Natural killer cell (primary cell): ENCODE results near the gene HMGA1. TPM values are rescaled to one million over a fixed set of nuclear protein-coding genes. Genes with fewer than 3 reads are reported as not detected.

Experiments used
- ATAC-seq, 3 donors: fragments of 150-1000 bp in 2 of 3; fragments of 200-7000 bp in 1 of 3; cut with Tn5 transposase; 1 replicate in 1 of 3; 2 replicates in 2 of 3; pipeline ENCODE4 v1.10.0; 2021; ENCODE audit warnings: mild to moderate bottlenecking in 2 of 3, moderate library complexity in 2 of 3
- DNase-seq, 2 donors: peaks; one replicate each; pipeline versions ENCODE4 v3.0.0 to v3.0.0-alpha.2; 2013 to 2021; ENCODE audit warnings: mixed read lengths in 1 of 2
- H3K27ac ChIP-seq: one replicate; pipeline ENCODE4 v1.5.1; 2013; ENCODE audit warnings: mild to moderate bottlenecking, low read length
- H3K27me3 ChIP-seq: one replicate; pipeline ENCODE4 v1.6.1; 2013; ENCODE audit warnings: low read length; ENCODE audit not compliant: control insufficient read depth, insufficient read depth
- H3K36me3 ChIP-seq: one replicate; pipeline ENCODE4 v1.6.1; 2013; ENCODE audit warnings: low read length; ENCODE audit not compliant: control insufficient read depth, insufficient read depth
- H3K4me1 ChIP-seq: one replicate; pipeline ENCODE4 v1.6.1; 2013; ENCODE audit warnings: low read length; ENCODE audit not compliant: control insufficient read depth, insufficient read depth
- H3K4me3 ChIP-seq: one replicate; pipeline ENCODE4 v1.5.1; 2013; ENCODE audit warnings: low read length
- H3K9me3 ChIP-seq: one replicate; pipeline ENCODE4 v1.6.1; 2013; ENCODE audit warnings: low read length; ENCODE audit not compliant: control insufficient read depth, insufficient read depth
- H3K27ac Mint-ChIP-seq, 2 donors: one replicate each; pipeline ENCODE4 v1.8.0; 2022; ENCODE audit warnings: mild to moderate bottlenecking in 2 of 2, mixed read lengths in 2 of 2, moderate library complexity in 1 of 2
- H3K27me3 Mint-ChIP-seq, 2 donors: one replicate each; pipeline ENCODE4 v1.8.0; 2022; ENCODE audit warnings: low read depth in 2 of 2, mixed read lengths in 2 of 2
- H3K36me3 Mint-ChIP-seq: one replicate; pipeline ENCODE4 v1.8.0; 2022; ENCODE audit warnings: mixed read lengths
- H3K4me1 Mint-ChIP-seq, 2 donors: one replicate each; pipeline ENCODE4 v1.8.0; 2022; ENCODE audit warnings: mixed read lengths in 2 of 2
- H3K4me3 Mint-ChIP-seq: one replicate; pipeline ENCODE4 v1.8.0; 2022; ENCODE audit warnings: mild to moderate bottlenecking, moderate library complexity, mixed read lengths
- H3K9me3 Mint-ChIP-seq, 2 donors: one replicate each; pipeline ENCODE4 v1.8.0; 2022; ENCODE audit warnings: mixed read lengths in 2 of 2
- CTCF ChIP-seq: fragments of 200-600 bp; IDR thresholded peaks from one replicate; pipeline ENCODE4 v1.8.0; 2022; ENCODE audit warnings: antibody characterized with exemption
- WGBS: methylation state at CpG from one replicate; pipeline ENCODE4 v1.1.7; 2013; ENCODE audit warnings: missing lambda C conversion rate; ENCODE audit not compliant: insufficient coverage; 5-methylcytosine and 5-hydroxymethylcytosine counted together
- intact Hi-C: fragments of 100-400 bp; cut with micrococcal nuclease; formaldehyde crosslinking; loops from one replicate; pipeline ENCODE4 v1.14.2; 2022
- total RNA-seq, 4 donors: library from RNA; stranded (reverse); fragments of 120-200 nt in 1 of 4; gene quantifications; one replicate each; pipeline versions ENCODE4 v1.2.3 to v1.2.4, GENCODE V29; 2013 to 2022

HMGA1 gene
- total RNA-seq, 3 donors from 2014 or later (not counting 1 experiment from before 2014, with no cell fraction given) = 63.1 to 84.2 (median 77.3) TPM

- H3K27me3 ChIP-seq = no peaks in the 10 kb centered on the region
- no peaks in the 10 kb centered on the region for H3K9me3 ChIP-seq
- intact Hi-C loops = no loop called here
- no peaks in the 10 kb centered on the region for H3K9me3 Mint-ChIP-seq
- no peak for TF ChIP-seq CTCF
- 85% methylated on average over 16 of the region's 16 CpGs for WGBS
- H3K27me3 Mint-ChIP-seq = no peaks in the 10 kb centered on the region
- peak overlapping the region in 1 of 2 donors; percentile 94 for H3K27ac Mint-ChIP-seq
- H3K4me3 Mint-ChIP-seq = no peak overlapping the region
- no peak for DNase-seq
- ATAC-seq = no peak
- peaks cover 6% of the 10 kb centered on the region in 2 donors for H3K4me1 Mint-ChIP-seq
- H3K4me1 ChIP-seq = peaks cover 28% of the 10 kb centered on the region
- no peak overlapping the region for H3K4me3 ChIP-seq
- peak overlapping the region; percentile 35 for H3K27ac ChIP-seq
- no peaks in the 10 kb centered on the region for H3K36me3 Mint-ChIP-seq
- no peaks in the 10 kb centered on the region for H3K36me3 ChIP-seq
These were observed 8.8 kb upstream of the HMGA1 start for GRCh38 chr6:34227761-34228421.

GRCh38 chr6:34229877-34230276 lies 6.8 kb upstream of the HMGA1 start:
- over 99% methylated on average over 8 of the region's 8 CpGs for WGBS
- no peak for DNase-seq
- Histone ChIP-seq H3K4me3 (no peak overlapping the region), H3K4me1 (peaks cover 16% of the 10 kb centered on the region), H3K27me3 (no peaks in the 10 kb centered on the region), H3K9me3 (no peaks in the 10 kb centered on the region), H3K36me3 (no peaks in the 10 kb centered on the region), H3K27ac (no peak overlapping the region)
- no peak overlapping the region for H3K4me3 Mint-ChIP-seq
- no peak for ATAC-seq
- no peak for TF ChIP-seq CTCF
- no peaks in the 10 kb centered on the region for H3K36me3 Mint-ChIP-seq
- H3K27ac Mint-ChIP-seq = peak overlapping the region in 1 of 2 donors; percentile 43
- H3K27me3 Mint-ChIP-seq = no peaks in the 10 kb centered on the region
- peaks cover 0 to 8% of the 10 kb centered on the region in 2 donors for H3K4me1 Mint-ChIP-seq
- H3K9me3 Mint-ChIP-seq = no peaks in the 10 kb centered on the region
- intact Hi-C loops = no loop called here

- H3K9me3 ChIP-seq = no peaks in the 10 kb centered on the region
- H3K4me1 Mint-ChIP-seq = peaks cover 2 to 9% of the 10 kb centered on the region in 2 donors
- no peak overlapping the region for H3K27ac ChIP-seq
- TF ChIP-seq CTCF = no peak
- no peaks in the 10 kb centered on the region for H3K27me3 Mint-ChIP-seq
- no peak overlapping the region for H3K4me3 Mint-ChIP-seq
- no peak for DNase-seq
- peak overlapping the region in 1 of 2 donors; percentile 43 for H3K27ac Mint-ChIP-seq
- intact Hi-C loops = no loop called here
- H3K9me3 Mint-ChIP-seq = no peaks in the 10 kb centered on the region
- no peaks in the 10 kb centered on the region for H3K36me3 Mint-ChIP-seq
- no peak overlapping the region for H3K4me3 ChIP-seq
- 72% methylated on average over 5 of the region's 5 CpGs for WGBS
- H3K36me3 ChIP-seq = no peaks in the 10 kb centered on the region
- H3K27me3 ChIP-seq = no peaks in the 10 kb centered on the region
- peaks cover 20% of the 10 kb centered on the region for H3K4me1 ChIP-seq
- ATAC-seq = no peak
These were observed 5.9 kb upstream of the HMGA1 start for GRCh38 chr6:34230653-34231371.
